ENCODE results near the gene SPTLC1. TPM values are rescaled to one million over a fixed set of nuclear protein-coding genes. Genes with fewer than 3 reads are reported as not detected.
A peak's percentile ranks its signal among the peaks of the same experiment; 100 is the strongest.
"Not testable (repeated sequence)": the region's sequence is repeated elsewhere in the genome, so short reads cannot be mapped to it uniquely, and the experiment has no call there.

Gene SPTLC1
- total RNA-seq, 2 donors from 2014 or later = 45.6 to 66.9 TPM

DNA sequence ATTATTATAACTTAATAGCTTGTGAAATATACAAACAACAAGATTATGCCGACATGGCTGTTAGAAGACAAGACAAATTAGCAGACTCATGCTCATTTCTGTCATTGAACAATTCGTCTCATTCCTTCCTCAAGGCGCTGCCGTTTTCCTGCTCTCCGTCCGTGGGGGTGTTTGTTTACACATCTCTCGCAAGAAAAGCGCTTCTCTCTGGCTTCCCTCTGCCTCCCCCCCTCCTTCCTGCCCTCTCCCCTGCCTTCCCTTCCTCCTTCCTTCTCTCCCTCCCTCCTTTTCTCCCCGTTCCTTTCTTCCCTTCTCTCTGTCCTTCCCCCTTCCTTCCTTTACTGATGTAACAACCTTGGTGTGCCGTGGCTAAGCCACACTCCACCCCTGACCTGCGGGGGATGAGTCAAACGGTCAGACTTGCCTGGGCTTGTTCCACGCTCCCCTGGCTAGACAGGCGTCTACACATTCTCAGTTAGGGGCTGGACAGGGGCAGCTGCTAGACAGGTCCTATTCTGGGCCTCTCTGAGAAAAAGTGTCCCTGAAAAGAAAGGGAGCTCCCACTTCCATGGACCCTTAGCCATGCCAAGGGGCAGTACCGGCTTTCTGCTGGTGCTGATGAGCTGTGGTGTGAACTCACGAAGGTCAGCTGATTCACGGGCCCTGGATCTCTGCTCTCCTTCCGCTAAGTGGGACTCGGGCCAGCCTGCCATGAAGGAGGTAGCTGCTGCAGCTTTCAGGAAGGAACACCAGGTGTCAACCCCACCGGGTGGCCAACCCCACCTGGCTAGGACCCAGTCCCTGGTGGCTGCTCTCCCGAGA lies 32.0 kb upstream of the SPTLC1 start:
- ATAC-seq (replicated peaks) = peak; percentile 96
- Mint-ChIP-seq H3K36me3 (ENCODE audit: low read depth) (no peaks in the 10 kb centered on the region), H3K4me1 (peaks cover 5% of the 10 kb centered on the region), H3K27me3 (peaks cover 33% of the 10 kb centered on the region), H3K4me3 (peak overlapping the region; percentile 78), H3K27ac (peak overlapping the region; percentile 91), H3K9me3 (no peaks in the 10 kb centered on the region)

- no peak for ATAC-seq (replicated peaks)
- Mint-ChIP-seq H3K27ac (peak overlapping the region; percentile 91), H3K9me3 (no peaks in the 10 kb centered on the region), H3K4me1 (peaks cover 5% of the 10 kb centered on the region), H3K27me3 (peaks cover 36% of the 10 kb centered on the region), H3K4me3 (peak overlapping the region; percentile 78), H3K36me3 (ENCODE audit: low read depth) (no peaks in the 10 kb centered on the region)
Measured at GRCh38 chr9:92146610-92147009, 31.4 kb upstream of the SPTLC1 start.

DNA sequence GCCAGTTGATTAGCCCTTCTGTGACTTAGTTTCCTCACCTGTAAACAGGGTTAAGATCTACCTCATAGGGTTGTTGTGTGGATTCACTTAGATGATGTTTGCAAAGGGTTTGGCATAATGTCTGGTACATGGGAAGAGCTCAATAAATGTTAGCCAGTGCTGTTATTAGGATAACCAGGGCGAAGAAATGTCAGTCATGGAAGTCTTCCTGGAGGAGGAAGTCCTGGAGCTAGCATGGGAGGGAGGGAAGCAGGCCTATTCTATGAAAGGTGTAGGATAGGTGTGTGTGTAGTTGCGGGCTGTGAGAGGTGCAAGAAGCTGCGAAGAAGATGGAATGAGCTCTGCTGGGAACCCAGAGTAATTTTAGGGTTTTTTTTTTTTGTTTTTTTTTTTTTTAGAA lies 30.6 kb upstream of the SPTLC1 start:
- ATAC-seq (replicated peaks); H3K9me3 Mint-ChIP-seq; H3K4me3 Mint-ChIP-seq; H3K36me3 Mint-ChIP-seq (ENCODE audit: low read depth); H3K4me1 Mint-ChIP-seq: not testable (repeated sequence)
- H3K27me3 Mint-ChIP-seq = peaks cover 42% of the 10 kb centered on the region
- peak overlapping the region; percentile 18 for H3K27ac Mint-ChIP-seq

GRCh38 chr9:92142329-92142728 lies 27.1 kb upstream of the SPTLC1 start:
- H3K27me3 Mint-ChIP-seq = peaks cover 32% of the 10 kb centered on the region

GRCh38 chr9:92141144-92142129 lies 26.2 kb upstream of the SPTLC1 start:
- Mint-ChIP-seq H3K36me3 (ENCODE audit: low read depth) (no peaks in the 10 kb centered on the region), H3K4me3 (peak overlapping the region; percentile 70), H3K4me1 (peaks cover 5% of the 10 kb centered on the region), H3K27me3 (peaks cover 28% of the 10 kb centered on the region), H3K9me3 (no peaks in the 10 kb centered on the region), H3K27ac (no peak overlapping the region)
- peak; percentile 41 for ATAC-seq (replicated peaks)

More at GRCh38 chr9:92142329-92142728, 27.1 kb upstream of the SPTLC1 start:
- no peak for ATAC-seq (replicated peaks)
- Mint-ChIP-seq H3K36me3 (ENCODE audit: low read depth) (no peaks in the 10 kb centered on the region), H3K4me1 (peaks cover 9% of the 10 kb centered on the region), H3K9me3 (no peaks in the 10 kb centered on the region), H3K4me3 (no peak overlapping the region), H3K27ac (no peak overlapping the region)

DNA sequence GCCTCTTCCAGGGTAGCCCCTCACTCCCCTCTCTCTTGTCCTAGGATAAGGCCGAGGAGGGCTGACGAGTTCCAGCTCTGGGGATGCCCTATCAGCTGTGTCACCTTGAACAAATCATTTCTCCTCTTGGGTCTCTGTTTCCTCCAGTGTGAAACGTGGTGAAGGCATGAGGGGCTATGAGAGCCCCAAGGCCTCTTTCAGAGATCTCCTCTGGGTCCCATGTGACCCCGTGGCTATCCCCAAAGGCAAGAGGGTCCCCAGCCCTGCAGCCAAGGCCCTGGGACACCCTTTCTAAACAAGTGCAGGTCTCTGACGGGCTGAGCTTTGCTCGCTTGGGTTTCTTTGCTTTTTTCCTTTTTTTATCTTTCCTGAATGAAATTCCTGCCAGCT lies 25.5 kb upstream of the SPTLC1 start:
- Mint-ChIP-seq H3K4me3 (peak overlapping the region; percentile 70), H3K9me3 (no peaks in the 10 kb centered on the region), H3K4me1 (peaks cover 5% of the 10 kb centered on the region), H3K27ac (no peak overlapping the region), H3K27me3 (peaks cover 25% of the 10 kb centered on the region), H3K36me3 (ENCODE audit: low read depth) (no peaks in the 10 kb centered on the region)
- ATAC-seq (replicated peaks) = peak; percentile 15

- H3K4me3 Mint-ChIP-seq = peak overlapping the region; percentile 70
- no peaks in the 10 kb centered on the region for H3K9me3 Mint-ChIP-seq
- H3K36me3 Mint-ChIP-seq (ENCODE audit: low read depth) = no peaks in the 10 kb centered on the region
Measured at GRCh38 chr9:92140074-92140753, 25.0 kb upstream of the SPTLC1 start.

DNA sequence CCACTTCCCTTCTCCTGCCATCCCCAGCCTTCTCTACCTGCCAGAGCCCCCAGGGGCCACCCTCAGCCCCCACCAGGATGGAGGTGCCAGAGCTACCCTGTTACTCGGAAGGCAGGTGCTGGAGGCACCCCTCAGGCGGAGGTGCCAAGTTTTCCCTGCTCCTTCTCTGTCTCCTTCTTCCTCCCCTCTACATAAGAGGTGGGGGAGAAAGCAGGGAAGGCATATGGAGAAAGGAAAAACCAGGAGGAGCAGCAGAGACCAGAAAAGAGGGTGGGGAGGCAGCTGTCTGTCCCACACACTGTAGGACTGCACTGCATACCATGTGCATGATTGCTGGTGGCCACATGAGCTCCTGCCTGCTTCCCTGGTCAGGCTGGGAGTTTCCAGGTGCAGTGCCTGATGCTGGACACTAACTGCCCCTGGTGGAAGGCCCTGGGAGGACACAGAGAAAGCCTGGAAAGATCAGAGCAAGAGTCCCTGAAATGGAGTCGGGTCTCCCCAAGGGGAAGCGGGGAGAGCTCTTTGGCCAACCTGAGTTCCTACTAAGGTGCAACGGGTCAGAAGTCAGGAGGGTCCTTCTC lies 23.8 kb upstream of the SPTLC1 start:
- ATAC-seq (replicated peaks); H3K4me3 Mint-ChIP-seq; H3K4me1 Mint-ChIP-seq; H3K27ac Mint-ChIP-seq; H3K9me3 Mint-ChIP-seq; H3K36me3 Mint-ChIP-seq (ENCODE audit: low read depth): not testable (repeated sequence)
- peaks cover 19% of the 10 kb centered on the region for H3K27me3 Mint-ChIP-seq

More at GRCh38 chr9:92140074-92140753, 25.0 kb upstream of the SPTLC1 start:
- Mint-ChIP-seq H3K27ac (no peak overlapping the region), H3K4me1 (peaks cover 5% of the 10 kb centered on the region), H3K27me3 (peaks cover 20% of the 10 kb centered on the region)
- peak; percentile 68 for ATAC-seq (replicated peaks)

GRCh38 chr9:92138157-92138959 lies 23.1 kb upstream of the SPTLC1 start:
- Mint-ChIP-seq H3K4me1 (peaks cover 11% of the 10 kb centered on the region), H3K36me3 (ENCODE audit: low read depth) (no peaks in the 10 kb centered on the region), H3K27ac (no peak overlapping the region), H3K27me3 (peaks cover 19% of the 10 kb centered on the region), H3K9me3 (no peaks in the 10 kb centered on the region), H3K4me3 (no peak overlapping the region)
- ATAC-seq (replicated peaks) = peak; percentile 64

DNA sequence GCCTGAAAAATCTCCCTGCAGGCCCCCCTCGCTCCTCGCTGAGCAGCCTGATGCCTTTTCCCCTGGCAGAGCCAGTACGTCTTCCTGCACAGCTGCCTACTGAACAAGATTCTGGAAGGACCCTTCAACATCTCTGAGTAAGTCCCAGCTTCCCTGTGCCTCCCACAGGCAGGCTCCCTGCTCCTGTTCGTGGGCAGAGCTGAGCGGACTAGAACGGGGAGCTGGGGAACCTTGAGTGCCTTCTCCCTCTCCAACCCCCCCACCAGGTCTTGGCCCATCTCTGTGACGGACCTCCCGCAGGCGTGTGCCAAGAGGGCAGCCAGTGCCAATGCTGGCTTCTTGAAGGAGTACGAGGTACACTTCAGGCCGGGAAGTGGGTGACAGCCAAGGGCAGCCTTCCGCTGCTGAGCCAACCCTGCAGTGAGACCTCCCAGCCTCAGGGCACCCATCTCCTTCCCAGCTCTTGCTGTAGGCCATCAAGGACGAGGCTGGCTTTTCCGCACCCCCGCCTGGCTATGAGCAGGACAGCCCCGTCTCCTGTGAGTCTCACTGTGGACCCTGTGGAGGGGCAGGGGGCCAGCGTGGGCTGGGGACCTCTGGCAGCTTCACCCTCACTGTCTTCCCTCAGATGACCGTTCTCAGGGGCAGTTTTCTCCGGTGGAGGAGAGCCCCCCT lies 21.1 kb upstream of the SPTLC1 start:
- H3K9me3 Mint-ChIP-seq = peaks cover 3% of the 10 kb centered on the region

DNA sequence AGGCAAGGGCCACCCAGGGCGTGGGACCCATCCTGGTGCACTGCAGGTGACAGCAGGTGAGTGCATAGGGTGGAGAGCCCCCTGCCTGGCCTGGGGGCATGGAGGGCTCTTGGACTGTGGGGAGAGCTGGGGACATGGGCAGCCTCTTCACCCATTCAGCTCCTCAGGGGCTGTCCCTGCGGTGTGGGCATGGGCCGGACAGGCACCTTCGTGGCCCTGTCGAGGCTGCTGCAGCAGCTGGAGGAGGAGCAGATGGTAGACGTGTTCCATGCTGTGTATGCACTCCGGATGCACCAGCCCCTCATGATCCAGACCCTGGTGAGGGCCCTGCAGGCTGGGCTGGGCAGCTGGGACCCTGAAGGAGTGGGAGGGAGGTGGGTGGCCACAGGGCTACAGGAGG lies 20.4 kb upstream of the SPTLC1 start:
- Mint-ChIP-seq H3K36me3 (ENCODE audit: low read depth) (no peaks in the 10 kb centered on the region), H3K4me3 (no peak overlapping the region)
- no peak for ATAC-seq (replicated peaks)

More for the DNA sequence above, 21.1 kb upstream of the SPTLC1 start:
- H3K27ac Mint-ChIP-seq = no peak overlapping the region
- no peak overlapping the region for H3K4me3 Mint-ChIP-seq
- peaks cover 19% of the 10 kb centered on the region for H3K27me3 Mint-ChIP-seq
- H3K4me1 Mint-ChIP-seq = peaks cover 11% of the 10 kb centered on the region
- no peaks in the 10 kb centered on the region for H3K36me3 Mint-ChIP-seq (ENCODE audit: low read depth)
- no peak for ATAC-seq (replicated peaks)

DNA sequence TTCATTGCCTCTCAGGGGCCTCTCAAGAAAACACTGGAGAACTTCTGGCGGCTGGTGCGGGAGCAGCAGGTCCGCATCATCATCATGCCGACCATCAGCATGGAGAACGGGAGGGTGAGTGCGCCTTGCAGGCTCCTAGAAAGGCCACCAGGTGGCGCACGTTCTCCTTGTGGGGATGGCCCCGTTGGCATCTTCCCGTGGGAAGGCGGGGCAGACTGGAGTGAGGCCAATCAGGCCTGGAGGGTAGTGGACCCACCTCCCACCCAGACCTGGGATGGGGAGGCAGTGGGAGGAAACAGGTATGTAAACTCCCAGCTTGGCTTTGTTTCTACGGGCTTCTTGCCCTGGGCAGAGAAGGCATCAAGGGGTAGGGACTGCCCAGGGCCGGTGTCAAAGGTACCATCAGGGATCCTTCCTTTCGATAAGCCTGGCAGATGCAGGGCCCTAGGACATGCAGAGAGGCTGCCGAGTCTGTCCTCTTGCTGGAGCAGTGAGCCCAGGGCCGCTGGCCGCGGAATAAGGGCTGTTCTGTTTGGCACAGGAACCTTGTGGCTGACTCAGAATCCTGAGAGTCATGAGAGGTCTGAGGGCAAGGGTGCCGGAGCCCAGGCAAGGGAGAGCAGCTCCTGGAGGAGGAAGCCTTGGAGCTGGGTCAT lies 18.9 kb upstream of the SPTLC1 start:
- peak; percentile 88 for ATAC-seq (replicated peaks)
- H3K9me3 Mint-ChIP-seq = peaks cover 8% of the 10 kb centered on the region
- H3K36me3 Mint-ChIP-seq (ENCODE audit: low read depth) = no peaks in the 10 kb centered on the region
- H3K27ac Mint-ChIP-seq = peak overlapping the region; percentile 11
- H3K4me3 Mint-ChIP-seq = peak overlapping the region; percentile 47
- H3K4me1 Mint-ChIP-seq = peaks cover 6% of the 10 kb centered on the region
- peaks cover 22% of the 10 kb centered on the region for H3K27me3 Mint-ChIP-seq

More for the DNA sequence above, 20.4 kb upstream of the SPTLC1 start:
- Mint-ChIP-seq H3K27me3 (peaks cover 19% of the 10 kb centered on the region), H3K27ac (no peak overlapping the region), H3K4me1 (peaks cover 6% of the 10 kb centered on the region), H3K9me3 (peaks cover 8% of the 10 kb centered on the region)

All from activated T-helper 17 cell treated with anti-CD3 and anti-CD28 coated beads, Interleukin-2, amount 50 U/mL, for 72 hours (primary cell).